GM10248 (cell line): ENCODE measurements around the gene QSER1.

ENCODE experiments used
- CTCF ChIA-PET: fragments of 300-600 bp; sonication (Branson Sonifier 250); formaldehyde crosslinking; extraction: SDS; loops from one replicate; lab custom pipeline; 2021; ENCODE audit warnings: antibody characterized with exemption; lab: Yijun Ruan, JAX
- POLR2A ChIA-PET: fragments of 350-650 bp; sonication (Branson Sonifier 250); formaldehyde crosslinking; extraction: SDS; loops from one replicate; lab custom pipeline; 2020; ENCODE audit warnings: antibody characterized with exemption; lab: Yijun Ruan, JAX
- DNase-seq: peaks from one replicate; pipeline ENCODE4 v3.0.0; 2012; ENCODE audit errors: extremely low spot score
- TF ChIP-seq, protein P1 (sequence below): IDR thresholded peaks from 2 replicates; pipeline ENCODE4 v1.5.1; 2012; ENCODE audit warnings: mild to moderate bottlenecking, low read depth; ENCODE audit errors: extremely low read depth, missing control alignments, control extremely low read depth

QSER1 gene

DNA sequence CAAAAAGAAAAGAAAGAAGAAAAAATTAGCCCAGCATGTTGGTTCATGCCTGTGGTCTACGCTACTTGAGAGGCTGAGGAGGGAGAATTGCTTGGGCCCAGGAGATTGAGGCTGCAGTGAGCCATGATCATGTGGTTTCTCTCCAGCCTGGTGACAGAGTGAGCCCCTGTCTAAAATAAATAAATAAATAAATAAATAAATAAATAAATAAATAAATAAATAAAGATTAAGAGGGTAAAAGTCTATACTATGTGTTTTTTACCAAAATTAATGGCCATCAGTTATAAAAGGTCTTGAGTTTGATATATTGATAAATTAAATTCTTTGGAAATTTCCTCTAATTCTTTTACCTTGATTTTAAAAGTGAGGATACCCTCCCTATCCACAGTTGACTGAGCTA lies 97.9 kb downstream of the QSER1 start:
- DNase-seq: no peak
- POLR2A ChIA-PET: no interaction called here
- TF ChIP-seq, protein P1, sequence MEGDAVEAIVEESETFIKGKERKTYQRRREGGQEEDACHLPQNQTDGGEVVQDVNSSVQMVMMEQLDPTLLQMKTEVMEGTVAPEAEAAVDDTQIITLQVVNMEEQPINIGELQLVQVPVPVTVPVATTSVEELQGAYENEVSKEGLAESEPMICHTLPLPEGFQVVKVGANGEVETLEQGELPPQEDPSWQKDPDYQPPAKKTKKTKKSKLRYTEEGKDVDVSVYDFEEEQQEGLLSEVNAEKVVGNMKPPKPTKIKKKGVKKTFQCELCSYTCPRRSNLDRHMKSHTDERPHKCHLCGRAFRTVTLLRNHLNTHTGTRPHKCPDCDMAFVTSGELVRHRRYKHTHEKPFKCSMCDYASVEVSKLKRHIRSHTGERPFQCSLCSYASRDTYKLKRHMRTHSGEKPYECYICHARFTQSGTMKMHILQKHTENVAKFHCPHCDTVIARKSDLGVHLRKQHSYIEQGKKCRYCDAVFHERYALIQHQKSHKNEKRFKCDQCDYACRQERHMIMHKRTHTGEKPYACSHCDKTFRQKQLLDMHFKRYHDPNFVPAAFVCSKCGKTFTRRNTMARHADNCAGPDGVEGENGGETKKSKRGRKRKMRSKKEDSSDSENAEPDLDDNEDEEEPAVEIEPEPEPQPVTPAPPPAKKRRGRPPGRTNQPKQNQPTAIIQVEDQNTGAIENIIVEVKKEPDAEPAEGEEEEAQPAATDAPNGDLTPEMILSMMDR: no peak
- CTCF ChIA-PET: no interaction called here

DNA sequence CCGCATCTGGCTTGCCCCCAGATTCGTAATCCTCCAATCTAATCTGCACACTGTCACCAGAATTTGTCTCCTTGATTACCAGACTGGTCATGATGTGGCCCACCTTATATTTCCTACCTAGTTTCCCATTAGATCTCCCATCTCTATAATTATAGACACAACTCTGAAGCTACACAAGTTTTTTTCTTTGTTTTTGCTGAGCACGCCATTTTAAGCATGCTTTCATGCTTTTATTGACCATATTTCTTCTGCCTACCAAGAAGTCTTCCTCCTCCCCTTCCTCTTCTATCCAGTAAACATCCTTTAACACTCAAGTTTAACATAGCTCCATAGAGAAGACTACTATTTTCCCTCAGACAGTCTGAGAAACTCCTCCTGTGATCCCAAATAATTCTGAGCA lies 98.8 kb downstream of the QSER1 start:
- TF ChIP-seq, protein P1: no peak
- ChIA-PET CTCF (interaction anchor here (1.1 kb wide), 1 partner anchor 31 kb away, joined by 4 read pairs; no protein-coding TSS in a partner anchor), POLR2A (interaction anchor here (0.6 kb wide), 1 partner anchor 399 kb away, joined by 4 read pairs; no protein-coding TSS in a partner anchor)
- no peak for DNase-seq

DNA sequence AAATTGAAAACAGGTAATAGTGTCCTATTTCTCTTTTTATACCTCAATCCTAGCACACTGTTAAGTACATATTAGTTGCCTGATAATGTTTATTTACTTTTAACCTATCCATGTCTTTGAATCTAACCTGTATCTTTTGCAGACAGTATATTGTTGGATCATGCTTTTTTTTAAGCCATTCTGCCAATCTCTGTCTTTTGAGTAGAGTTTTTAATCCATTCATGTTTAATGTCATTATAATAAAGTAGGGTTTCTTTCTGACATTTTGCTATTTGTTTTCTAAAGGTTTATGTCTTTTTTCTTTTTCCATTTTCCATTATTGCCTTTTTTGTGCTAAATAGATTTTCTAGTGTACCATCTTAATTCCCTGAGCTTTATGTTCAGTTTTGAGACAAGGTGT lies 99.3 kb downstream of the QSER1 start:
- CTCF ChIA-PET: interaction anchor here (1.1 to 1.4 kb wide), 2 partner anchors 11 to 31 kb away, joined by 3 to 4 read pairs; no protein-coding TSS in a partner anchor
- POLR2A ChIA-PET: no interaction called here
- TF ChIP-seq, protein P1: no peak

DNA sequence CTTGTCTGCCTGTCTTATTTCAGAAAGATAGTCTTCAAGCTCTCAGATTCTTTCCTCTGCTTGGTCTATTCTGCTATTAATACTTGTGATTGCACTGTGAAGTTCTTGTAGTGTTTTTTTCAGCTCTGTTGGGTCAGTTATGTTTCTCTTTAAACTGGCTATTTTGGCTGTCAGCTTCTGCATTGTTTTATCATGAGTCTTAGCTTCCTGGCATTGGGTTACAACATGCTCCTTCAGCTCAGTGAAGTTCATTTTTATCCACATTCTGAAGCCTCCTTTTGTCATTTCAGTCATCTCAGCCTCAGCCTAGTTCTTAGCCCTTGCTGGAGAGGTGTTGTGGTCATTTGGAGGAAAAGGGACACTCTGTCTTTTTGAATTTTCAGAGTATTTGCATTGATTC lies 107.6 kb downstream of the QSER1 start:
- no peak for DNase-seq
- ChIA-PET CTCF (interaction anchor here (1.2 kb wide), 1 partner anchor 17 kb away, joined by 4 read pairs; no protein-coding TSS in a partner anchor), POLR2A (no interaction called here)
- TF ChIP-seq, protein P1: no peak

More for the DNA sequence above, 99.3 kb downstream of the QSER1 start:
- DNase-seq: no peak

DNA sequence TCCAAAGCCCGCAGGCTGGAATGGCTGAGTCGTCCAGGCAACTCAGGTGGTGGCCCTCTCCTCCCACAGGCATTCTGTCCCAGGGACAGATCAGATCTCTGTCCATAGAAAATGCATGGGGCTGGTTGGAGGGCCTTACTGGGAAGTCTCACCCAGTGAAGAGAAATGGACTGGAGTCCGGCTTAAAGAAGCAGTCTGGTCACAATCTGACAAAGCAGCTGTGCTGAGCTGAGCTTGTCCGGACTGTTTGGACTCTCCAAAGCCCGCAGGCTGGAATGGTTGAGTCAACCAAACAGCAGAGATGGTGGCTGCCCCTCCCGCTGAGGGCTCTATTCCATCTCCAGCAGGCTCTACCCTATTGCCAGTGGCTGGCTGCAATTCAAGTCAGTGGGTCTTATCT lies 108.7 kb downstream of the QSER1 start:
- TF ChIP-seq, protein P1: no peak
- no peak for DNase-seq
- ChIA-PET CTCF (no interaction called here), POLR2A (no interaction called here)

DNA sequence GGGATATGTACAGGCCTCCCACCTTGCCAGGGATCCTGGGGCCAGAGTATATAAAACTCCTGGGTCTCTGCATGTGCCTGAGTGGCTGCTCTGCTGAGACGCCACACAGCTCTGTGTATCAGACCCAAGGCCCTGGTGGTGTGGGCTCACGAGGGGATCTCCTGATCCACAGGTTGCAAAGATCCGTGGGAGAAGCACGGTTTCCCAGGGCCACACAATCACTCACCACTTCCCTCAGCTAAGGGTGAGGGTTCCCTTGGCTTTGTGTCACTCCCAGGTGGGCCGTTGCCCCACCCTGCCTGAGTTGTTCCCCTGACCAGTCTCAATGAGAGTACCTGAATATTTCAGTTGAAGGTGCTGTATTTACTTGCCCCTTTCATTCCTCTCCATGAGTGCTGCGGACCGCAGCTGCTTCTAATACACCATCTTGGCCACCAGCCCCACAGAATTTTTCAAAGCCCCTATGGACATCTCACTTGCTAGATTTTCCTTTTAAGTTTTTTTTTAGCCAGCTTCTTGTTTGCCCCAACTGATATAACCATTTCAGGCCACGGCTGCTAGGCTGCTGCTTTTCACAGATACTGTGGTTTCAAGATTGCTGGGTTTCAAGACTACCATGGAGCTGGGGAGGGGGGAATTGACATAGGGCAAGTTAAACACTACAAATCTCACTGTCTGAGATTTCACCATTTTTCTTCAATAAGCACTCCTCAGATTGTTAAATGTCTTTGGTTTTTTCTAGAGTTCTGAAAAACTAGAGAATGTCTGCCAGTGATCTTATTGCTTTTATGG lies 109.3 kb downstream of the QSER1 start:
- TF ChIP-seq, protein P1: no peak
- CTCF ChIA-PET: no interaction called here
- no peak for DNase-seq
- POLR2A ChIA-PET: no interaction called here
